Endothelial cell of umbilical vein (primary cell): ENCODE data around the gene PTGES. TPM values are rescaled to one million over a fixed set of nuclear protein-coding genes. Genes with fewer than 3 reads are reported as not detected.

Experiments
- BruUV-seq: library from RNA; stranded (reverse); fragments of 400-500 nt; replicated peaks from 2 replicates; lab custom pipeline; 2021; lab: Mats Ljungman, UMichigan
- CTCF ChIA-PET: fragments of 300-600, 350-600 bp; sonication (Branson Sonifier 250); formaldehyde crosslinking; loops from one replicate; lab custom pipeline; 2021; ENCODE audit warnings: antibody characterized with exemption, inconsistent platforms; lab: Charles Lee
- POLR2A ChIA-PET: fragments of 300-600, 350-600 bp; sonication (Branson Sonifier 250); formaldehyde crosslinking; loops from one replicate; lab custom pipeline; 2021; ENCODE audit warnings: antibody characterized with exemption, inconsistent platforms; lab: Charles Lee
- DNase-seq: peaks from one replicate; pipeline ENCODE4 v3.0.0-alpha.2; 2011; ENCODE audit warnings: low read depth, low spot score
- FAIRE-seq: peaks from 2 replicates; lab custom pipeline; 2011; peaks lifted over from hg19 to GRCh38; lab: Jason Lieb, UNC
- H2AFZ ChIP-seq: 2 replicates; pipeline ENCODE4 v1.6.0; 2012; ENCODE audit warnings: low read depth, low read length, control low read depth, inconsistent platforms
- H3K27ac ChIP-seq: 2 replicates; pipeline ENCODE4 v1.5.1; 2011; ENCODE audit warnings: low read depth, mild to moderate bottlenecking, control low read depth, low read length, moderate library complexity; ENCODE audit not compliant: insufficient read depth
- H3K27me3 ChIP-seq, 2 experiments: 2 replicates each; pipeline versions ENCODE4 v1.6.0 to v1.6.1; 2011; ENCODE audit warnings: low read length in 2 of 2, mixed read lengths in 1 of 2; ENCODE audit not compliant: control insufficient read depth in 2 of 2, insufficient read depth in 2 of 2
- H3K36me3 ChIP-seq, 2 experiments: 2 replicates in 1 of 2; 3 replicates in 1 of 2; pipeline ENCODE4 v1.5.1; 2011; ENCODE audit warnings: low read length in 2 of 2, mild to moderate bottlenecking in 1 of 2, moderate library complexity in 1 of 2; ENCODE audit not compliant: control insufficient read depth in 2 of 2, insufficient read depth in 2 of 2; ENCODE audit errors: extremely low read depth in 1 of 2
- H3K4me1 ChIP-seq: 3 replicates; pipeline ENCODE4 v1.5.1; 2011; ENCODE audit warnings: mild to moderate bottlenecking, low read length; ENCODE audit not compliant: control insufficient read depth, insufficient read depth; ENCODE audit errors: extremely low read depth
- H3K4me2 ChIP-seq: 2 replicates; pipeline ENCODE4 v1.6.1; 2011; ENCODE audit warnings: low read length, control low read depth, mixed read lengths; ENCODE audit not compliant: insufficient read depth
- H3K4me3 ChIP-seq, 3 experiments: fragments of 200-600 bp in 1 of 3; sonication (generic), shearing (Covaris generic) in 1 of 3; replicated peaks in 1 of 3; 2 replicates each; pipeline ENCODE4 v1.5.1; 2011 to 2016; ENCODE audit warnings: control low read depth in 3 of 3, low read length in 3 of 3, mild to moderate bottlenecking in 2 of 3, inconsistent platforms in 1 of 3, low read depth in 1 of 3, moderate library complexity in 1 of 3; ENCODE audit not compliant: insufficient read depth in 1 of 3
- H3K79me2 ChIP-seq: 2 replicates; pipeline ENCODE4 v1.6.0; 2012; ENCODE audit warnings: low read length, inconsistent platforms; ENCODE audit not compliant: control insufficient read depth, insufficient read depth
- H3K9ac ChIP-seq: replicated peaks from 2 replicates; pipeline ENCODE3; 2011; ENCODE audit warnings: low read length, control low read depth; ENCODE audit not compliant: insufficient read depth; ENCODE audit errors: extremely low read depth
- H3K9me1 ChIP-seq: replicated peaks from 3 replicates; pipeline ENCODE4 v1.6.0; 2011; ENCODE audit warnings: mild to moderate bottlenecking, low read length; ENCODE audit not compliant: control insufficient read depth, insufficient read depth; ENCODE audit errors: extremely low read depth
- H3K9me3 ChIP-seq: replicated peaks from 2 replicates; pipeline ENCODE4 v1.5.1; 2012; ENCODE audit warnings: low read length, inconsistent platforms; ENCODE audit not compliant: control insufficient read depth, insufficient read depth
- H4K20me1 ChIP-seq: replicated peaks from 2 replicates; pipeline ENCODE3; 2011; ENCODE audit warnings: mild to moderate bottlenecking, low read length; ENCODE audit not compliant: control insufficient read depth, insufficient read depth; ENCODE audit errors: extremely low read depth
- CTCF ChIP-seq, 2 donors: IDR thresholded peaks; 1 replicate in 1 of 2; 2 replicates in 1 of 2; pipeline ENCODE4 v1.5.1; 2011; ENCODE audit warnings: low read length in 2 of 2, mild to moderate bottlenecking in 2 of 2, moderate library complexity in 2 of 2, control low read depth in 1 of 2, inconsistent platforms in 1 of 2, low read depth in 1 of 2; ENCODE audit not compliant: insufficient read depth in 1 of 2; ENCODE audit errors: extremely low read depth in 1 of 2
- FOS ChIP-seq: IDR thresholded peaks from 2 replicates; pipeline ENCODE4 v1.6.1; 2011; ENCODE audit warnings: mild to moderate bottlenecking, low read length, moderate library complexity, borderline replicate concordance; ENCODE audit not compliant: insufficient read depth
- MYC ChIP-seq: IDR thresholded peaks from one replicate; pipeline ENCODE4 v1.6.1; 2011; ENCODE audit warnings: mild to moderate bottlenecking, low read depth, low read length
- POLR2AphosphoS5 ChIP-seq: IDR thresholded peaks from 2 replicates; pipeline ENCODE4 v1.6.1; 2012; ENCODE audit warnings: low read depth, mild to moderate bottlenecking, control low read depth, low read length, moderate library complexity; ENCODE audit not compliant: insufficient read depth
- dilution Hi-C: fragments of 300-500 bp; cut with MboI; formaldehyde crosslinking; loops from one replicate; pipeline ENCODE4 v1.15.0; 2019; ENCODE audit warnings: low sequenced_read_pairs; ENCODE audit not compliant: extremely low pct_ligation_motif_present
- intact Hi-C: fragments of 100-400 bp; cut with micrococcal nuclease; formaldehyde crosslinking; loops from one replicate; pipeline ENCODE4 v1.10.0; 2022
- polyA plus RNA-seq, 4 experiments: library from polyadenylated mRNA; depleted of rRNA in 3 of 4; stranded (reverse) in 3 of 4; unstranded in 1 of 4; fragments of >200 nt; gene quantifications; 2 replicates each; pipeline versions ENCODE4 v1.2.1 to v1.2.3, GENCODE V29; 2011 to 2012; ENCODE audit warnings: missing spikeins in 1 of 4
- total RNA-seq: library from RNA; stranded (reverse); gene quantifications from 2 replicates; pipeline ENCODE4 v1.2.3, GENCODE V29; 2021

Gene PTGES
- total and polyA plus RNA-seq, 2 donors (not counting 3 experiments of a cell fraction or from before 2014, with no cell fraction given) = not detected

GRCh38 chr9:129755151-129755550 lies 2.3 kb upstream of the PTGES start:
- FAIRE-seq = no peak
- peaks cover 2 to 5% of the 10 kb centered on the region in 2 experiments for H3K27me3 ChIP-seq
- no peaks in the 10 kb centered on the region for H4K20me1 ChIP-seq
- no peaks in the 10 kb centered on the region for H3K9me1 ChIP-seq
- intact Hi-C loops = no loop called here
- no peak overlapping the region for H2AFZ ChIP-seq
- dilution Hi-C loops = no loop called here
- H3K79me2 ChIP-seq = no peaks in the 10 kb centered on the region
- ChIA-PET POLR2A (interaction anchor here (0.9 kb wide), 1 partner anchor 16 kb away, joined by 4 read pairs; no protein-coding TSS in a partner anchor), CTCF (interaction anchor here (0.6 to 3.3 kb wide), 5 partner anchors 8 to 28 kb away, joined by 3 to 14 read pairs (median 5); no protein-coding TSS in a partner anchor)
- no peak for TF ChIP-seq POLR2AphosphoS5
- TF ChIP-seq MYC = no peak
- TF ChIP-seq CTCF (IDR thresholded peaks at IDR 0.05; ENCODE audit: extremely low read depth in 1 of 2, insufficient read depth in 1 of 2, low read depth in 1 of 2, low read length in 2 of 2) = no peak
- TF ChIP-seq FOS = no peak
- H3K4me1 ChIP-seq = no peaks in the 10 kb centered on the region
- no peak overlapping the region for H3K27ac ChIP-seq
- no peak overlapping the region for H3K9ac ChIP-seq
- H3K4me2 ChIP-seq = no peak overlapping the region
- H3K4me3 ChIP-seq = no peak overlapping the region
- no peaks in the 10 kb centered on the region for H3K36me3 ChIP-seq
- BruUV-seq = no TSS peak
- no peaks in the 10 kb centered on the region for H3K9me3 ChIP-seq
- DNase-seq = no peak
